GM11168 (cell line): Measurements from ENCODE around the gene KMO.

ENCODE experiments used
- in situ Hi-C: fragments of 300-500 bp; cut with MboI; formaldehyde crosslinking; loops from one replicate; pipeline ENCODE4 v1.12.0; 2022; ENCODE audit warnings: low sequenced_read_pairs; ENCODE audit not compliant: unreplicated experiment

KMO gene

GRCh38 chr1:241532162-241532531 lies at the start of gene KMO:
TSS of gene KMO (plus strand) at chr1:241532378. CDS start at chr1:241532445, 67 bp downstream.
- in situ Hi-C loops: loop anchor here (5.0 to 25.0 kb wide), 3 partner anchors 95 to 455 kb away; partner anchors contain the start of genes EXO1 and MAP1LC3C

- in situ Hi-C loops: no loop called here
Measured at GRCh38 chr1:241482761-241483250, 49.4 kb upstream of the KMO start.

- in situ Hi-C loops: no loop called here
Measured at GRCh38 chr1:241485145-241485544, 47.0 kb upstream of the KMO start.

GRCh38 chr1:241485554-241485992 lies 46.6 kb upstream of the KMO start:
- in situ Hi-C loops: no loop called here

GRCh38 chr1:241488739-241489138 lies 43.4 kb upstream of the KMO start:
- in situ Hi-C loops: no loop called here

- in situ Hi-C loops: no loop called here
Measured at GRCh38 chr1:241495741-241496140, 36.4 kb upstream of the KMO start.

GRCh38 chr1:241499910-241500309 lies 32.3 kb upstream of the KMO start:
- in situ Hi-C loops: no loop called here

GRCh38 chr1:241503444-241503843 lies 28.7 kb upstream of the KMO start:
- in situ Hi-C loops: no loop called here

- in situ Hi-C loops: no loop called here
Measured at GRCh38 chr1:241507189-241507863, 24.9 kb upstream of the KMO start.

GRCh38 chr1:241513378-241513777 lies 18.8 kb upstream of the KMO start:
- in situ Hi-C loops: no loop called here

- in situ Hi-C loops: no loop called here
Measured at GRCh38 chr1:241518476-241519307, 13.5 kb upstream of the KMO start.

- in situ Hi-C loops: no loop called here
Measured at GRCh38 chr1:241519308-241520079, 12.7 kb upstream of the KMO start, which contains the start of gene FH. TSS of gene FH (minus strand) at chr1:241519755. CDS start at chr1:241519722, 33 bp downstream.

GRCh38 chr1:241520080-241520465 lies 12.1 kb upstream of the KMO start:
- in situ Hi-C loops: no loop called here

- in situ Hi-C loops: no loop called here
Measured at GRCh38 chr1:241521718-241522117, 10.5 kb upstream of the KMO start.

- in situ Hi-C loops: loop anchor here (25.0 kb wide), 2 partner anchors 312 to 462 kb away; partner anchors contain the start of genes EXO1 and MAP1LC3C
Measured at GRCh38 chr1:241525026-241525425, 7.2 kb upstream of the KMO start.

- in situ Hi-C loops: loop anchor here (25.0 kb wide), 2 partner anchors 310 to 460 kb away; partner anchors contain the start of genes EXO1 and MAP1LC3C
Measured at GRCh38 chr1:241527146-241527545, 5.0 kb upstream of the KMO start.

- in situ Hi-C loops: loop anchor here (5.0 to 25.0 kb wide), 3 partner anchors 96 to 456 kb away; partner anchors contain the start of genes EXO1 and MAP1LC3C
Measured at GRCh38 chr1:241531195-241532161, 700 bp upstream of the KMO start.

- in situ Hi-C loops: loop anchor here (5.0 to 25.0 kb wide), 3 partner anchors 94 to 454 kb away; partner anchors contain the start of genes EXO1 and MAP1LC3C
Measured at GRCh38 chr1:241532864-241533263, 686 bp downstream of the KMO start.
